Kidney (tissue), 14 donors: Measurements from ENCODE around the gene PRKCZ. TPM values are rescaled to one million over a fixed set of nuclear protein-coding genes. Genes with fewer than 3 reads are reported as not detected.

Experiments used
- DNase-seq, 5 donors: peaks; one replicate each; pipeline ENCODE4 v3.0.0-alpha.2; 2013 to 2020
- FAIRE-seq: peaks from 2 replicates; lab custom pipeline; 2012; peaks lifted over from hg19 to GRCh38; lab: Jason Lieb, UNC
- H3K27ac ChIP-seq, 2 donors: one replicate each; pipeline ENCODE4 v1.7.0; 2013; ENCODE audit warnings: low read depth in 2 of 2, low read length in 2 of 2, inconsistent platforms in 1 of 2
- H3K27me3 ChIP-seq: one replicate; pipeline ENCODE4 v1.7.1; 2013; ENCODE audit warnings: low read length, inconsistent platforms; ENCODE audit not compliant: control insufficient read depth, insufficient read depth
- H3K36me3 ChIP-seq, 3 donors: one replicate each; pipeline versions ENCODE4 v1.7.0 to v1.7.1; 2013; ENCODE audit warnings: low read length in 3 of 3, control low read depth in 1 of 3, inconsistent platforms in 1 of 3; ENCODE audit not compliant: insufficient read depth in 3 of 3, control insufficient read depth in 2 of 3
- H3K4me1 ChIP-seq, 3 donors: one replicate each; pipeline versions ENCODE4 v1.7.0 to v1.7.1; 2013; ENCODE audit warnings: low read length in 3 of 3, inconsistent platforms in 1 of 3, low read depth in 1 of 3; ENCODE audit not compliant: control insufficient read depth in 2 of 3, insufficient read depth in 2 of 3
- H3K4me3 ChIP-seq, 3 donors: one replicate each; pipeline versions ENCODE4 v1.7.0 to v1.8.1; 2013; ENCODE audit warnings: low read length in 3 of 3, control low read depth in 1 of 3, inconsistent platforms in 1 of 3
- H3K9ac ChIP-seq, 3 donors: one replicate each; pipeline versions ENCODE4 v1.7.0 to v1.7.1; 2013; ENCODE audit warnings: low read length in 3 of 3, control low read depth in 1 of 3, inconsistent platforms in 1 of 3
- H3K9me3 ChIP-seq, 3 donors: one replicate each; pipeline versions ENCODE4 v1.7.0 to v1.7.1; 2013; ENCODE audit warnings: low read length in 3 of 3, control low read depth in 1 of 3, inconsistent platforms in 1 of 3; ENCODE audit not compliant: control insufficient read depth in 2 of 3, insufficient read depth in 1 of 3
- CTCF ChIP-seq: IDR thresholded peaks from 3 replicates; pipeline ENCODE4 v1.5.1; 2012; ENCODE audit warnings: mild to moderate bottlenecking, moderate library complexity, borderline replicate concordance; ENCODE audit not compliant: insufficient read depth; ENCODE audit errors: extremely low read depth
- intact Hi-C: fragments of 100-400 bp; cut with DNase I; formaldehyde crosslinking; loops from one replicate; pipeline ENCODE4 v1.11.1; 2022
- polyA plus RNA-seq: library from polyadenylated mRNA; stranded (reverse); fragments of 350-450 nt; fragmentation: Illumina TruSeq; extraction: RNeasy Lipid Tissue Mini Kit (QIAGEN cat#74804); gene quantifications from one replicate; pipeline ENCODE4 v1.2.3, GENCODE V29; 2014; ENCODE audit warnings: low read depth, low replicate concordance; ENCODE audit not compliant: insufficient read depth
- total RNA-seq: library from RNA; stranded (reverse); fragmentation: NEBNext Ultra II Directional; extraction: Animal tissue kit (Norgen Biotek cat#: 25700); gene quantifications from one replicate; pipeline ENCODE4 v1.2.1, GENCODE V29; 2021
- donor health status: control.
- donor health status: control.
- donor health status: control.
- donor health status: control.
- donor health status: control.
- donor health status: DM: yes; HTN: yes; CAD: no.
- donor health status: Normal renal cell carcinoma (clear cell type).

The PRKCZ gene
- total and polyA plus RNA-seq, 2 donors from 2014 or later: 24.7 to 42.4 TPM

GRCh38 chr1:2076826-2077225, 26.6 kb downstream of the PRKCZ start:
- Histone ChIP-seq H3K9me3 (peaks cover 0 to 11% (median 0%) of the 10 kb centered on the region in 3 donors), H3K27me3 (peaks cover 2% of the 10 kb centered on the region), H3K4me1 (peaks cover 0 to 2% (median 0%) of the 10 kb centered on the region in 3 donors), H3K27ac (no peak overlapping the region), H3K9ac (no peak overlapping the region), H3K36me3 (peaks cover 0 to 7% (median 0%) of the 10 kb centered on the region in 3 donors), H3K4me3 (no peak overlapping the region)
- DNase-seq: no peak
- no peak for FAIRE-seq
- intact Hi-C loops: no loop called here
- TF ChIP-seq CTCF: no peak

GRCh38 chr1:2078170-2078569, 28.0 kb downstream of the PRKCZ start:
- no peak overlapping the region for H3K4me3 ChIP-seq
- no peak overlapping the region for H3K27ac ChIP-seq
- H3K9ac ChIP-seq: no peak overlapping the region
- H3K27me3 ChIP-seq: peaks cover 2% of the 10 kb centered on the region
- intact Hi-C loops: no loop called here
- peaks cover 0 to 11% (median 0%) of the 10 kb centered on the region in 3 donors for H3K9me3 ChIP-seq
- no peak for FAIRE-seq
- no peak for TF ChIP-seq CTCF
- H3K4me1 ChIP-seq: peaks cover 0 to under 1% (median 0%) of the 10 kb centered on the region in 3 donors
- DNase-seq: no peak
- H3K36me3 ChIP-seq: peaks cover 0 to 7% (median 0%) of the 10 kb centered on the region in 3 donors

DNA sequence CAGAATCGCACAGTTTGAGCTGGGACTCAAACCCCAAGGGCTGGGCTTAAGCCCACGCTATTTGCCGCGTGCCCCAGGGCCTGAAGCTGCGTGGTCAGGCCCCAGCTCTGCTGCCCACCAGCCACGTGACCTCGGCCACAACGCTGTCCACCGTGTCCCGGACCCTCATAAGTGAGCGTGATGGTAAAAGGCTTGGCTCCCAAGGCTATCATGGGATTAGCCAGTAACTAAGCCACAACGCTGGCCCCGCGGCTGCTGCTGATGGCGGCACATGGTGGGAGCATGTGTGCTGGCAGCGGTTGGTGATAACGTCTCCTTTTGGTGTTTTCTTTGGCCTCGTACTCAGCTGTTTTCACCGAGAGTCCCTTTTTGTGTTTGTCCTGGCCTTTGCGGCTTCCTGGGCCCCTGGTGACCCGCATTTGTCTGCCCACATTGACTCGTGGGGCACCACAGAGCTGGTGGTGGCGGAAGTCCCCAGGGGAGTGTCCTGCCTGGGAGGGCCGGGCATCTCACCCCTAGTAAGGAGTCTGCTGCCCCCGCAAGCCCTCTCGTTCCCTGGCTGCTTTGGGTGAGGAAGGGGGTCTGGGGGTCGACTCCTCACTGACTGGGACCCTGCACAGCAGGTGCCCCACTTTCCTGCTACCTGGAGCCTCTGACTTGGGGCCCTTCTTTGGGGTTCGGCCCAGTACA, 29.3 kb downstream of the PRKCZ start:
- Histone ChIP-seq H3K36me3 (peaks cover 0 to 7% (median 0%) of the 10 kb centered on the region in 3 donors), H3K4me3 (no peak overlapping the region), H3K27ac (no peak overlapping the region), H3K27me3 (no peaks in the 10 kb centered on the region), H3K9me3 (peaks cover 0 to 11% (median 0%) of the 10 kb centered on the region in 3 donors), H3K9ac (no peak overlapping the region), H3K4me1 (no peaks in the 10 kb centered on the region)
- DNase-seq (no peak), FAIRE-seq (no peak)
- TF ChIP-seq CTCF: no peak
- intact Hi-C loops: no loop called here
